ENCODE results near the gene RAET1G.
"Not testable (repeated sequence)": the region's sequence is repeated elsewhere in the genome, so short reads cannot be mapped to it uniquely, and the experiment has no call there.

Gene RAET1G, protein sequence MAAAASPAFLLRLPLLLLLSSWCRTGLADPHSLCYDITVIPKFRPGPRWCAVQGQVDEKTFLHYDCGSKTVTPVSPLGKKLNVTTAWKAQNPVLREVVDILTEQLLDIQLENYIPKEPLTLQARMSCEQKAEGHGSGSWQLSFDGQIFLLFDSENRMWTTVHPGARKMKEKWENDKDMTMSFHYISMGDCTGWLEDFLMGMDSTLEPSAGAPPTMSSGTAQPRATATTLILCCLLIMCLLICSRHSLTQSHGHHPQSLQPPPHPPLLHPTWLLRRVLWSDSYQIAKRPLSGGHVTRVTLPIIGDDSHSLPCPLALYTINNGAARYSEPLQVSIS

DNA sequence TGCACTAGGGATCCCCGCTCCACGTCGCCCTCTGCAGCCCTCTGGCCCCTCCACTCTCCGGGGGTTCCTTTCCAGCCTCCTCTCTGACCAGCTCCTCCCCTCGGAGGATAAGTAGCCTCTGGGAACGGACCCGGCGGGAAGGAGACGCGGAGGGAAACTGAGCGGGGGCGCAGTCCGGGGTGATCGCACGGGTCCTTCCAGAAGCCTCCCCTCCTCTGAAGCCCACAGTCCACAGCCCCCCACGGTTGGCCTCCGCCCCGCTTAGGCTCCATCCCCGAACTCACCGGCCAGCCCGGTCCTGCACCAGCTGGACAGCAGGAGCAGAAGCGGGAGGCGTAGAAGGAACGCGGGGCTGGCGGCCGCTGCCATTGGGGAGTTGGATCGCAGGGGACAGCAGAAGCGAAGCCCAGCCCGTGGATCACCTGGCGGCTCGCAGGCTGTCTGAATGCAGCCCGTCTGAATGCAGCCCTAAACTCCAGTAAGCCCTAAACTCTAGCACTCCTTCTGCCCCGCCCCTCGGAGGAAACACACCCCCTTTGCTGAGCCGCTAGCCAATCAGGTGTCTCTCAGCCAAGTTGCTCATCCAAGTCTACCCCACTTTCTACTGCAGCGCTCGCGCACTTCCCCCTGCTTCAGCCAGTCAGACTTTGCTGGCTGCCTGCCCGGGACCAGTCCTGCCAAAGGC is at the start of gene RAET1G:
RAET1G (minus strand) TSS at position 480 of the 685 bp plus-strand sequence; CDS start at position 369, 111 bp downstream.
- peak; percentile 53 to 68 for DNase-seq (ENCODE audit: low read depth in 2 of 2)

DNA sequence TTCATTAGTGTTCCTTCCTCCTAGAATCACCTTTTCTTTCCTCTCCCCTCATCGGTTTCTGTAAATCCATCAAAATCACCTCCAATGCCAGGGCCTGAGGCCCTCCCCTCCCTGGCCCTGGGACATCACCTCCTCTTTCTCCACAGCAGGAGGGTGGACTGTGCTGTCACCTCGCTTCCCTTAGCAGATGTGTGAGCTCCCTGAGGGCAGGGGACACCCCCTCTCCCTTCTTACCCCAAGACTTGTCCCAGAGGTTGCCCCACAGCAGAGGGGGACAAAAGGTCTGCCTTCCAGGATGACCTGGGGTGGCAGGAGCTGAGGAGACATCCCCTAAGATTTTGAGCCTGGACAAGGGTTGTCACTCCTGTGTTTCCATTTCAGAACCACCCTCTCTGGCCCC is 46.7 kb upstream of the RAET1G start:
- no peak for DNase-seq (ENCODE audit: low read depth in 2 of 2)

DNA sequence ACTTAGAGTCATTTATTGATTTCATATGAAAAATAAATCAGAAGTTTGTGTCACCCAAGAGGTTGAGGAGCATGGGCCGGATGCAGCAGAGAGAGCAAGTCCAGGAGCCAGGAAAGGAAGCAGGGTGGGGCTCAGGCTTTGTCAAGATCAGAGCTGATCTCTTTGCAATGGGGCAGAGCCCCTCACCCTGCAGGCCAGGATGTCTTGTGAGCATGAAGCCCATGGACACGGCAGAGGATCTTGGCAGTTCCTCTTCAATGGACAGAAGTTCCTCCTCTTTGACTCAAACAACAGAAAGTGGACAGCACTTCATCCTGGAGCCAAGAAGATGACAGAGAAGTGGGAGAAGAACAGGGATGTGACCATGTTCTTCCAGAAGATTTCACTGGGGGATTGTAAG is 46.0 kb upstream of the RAET1G start:
- not testable (repeated sequence) for DNase-seq (ENCODE audit: low read depth in 2 of 2)

DNA sequence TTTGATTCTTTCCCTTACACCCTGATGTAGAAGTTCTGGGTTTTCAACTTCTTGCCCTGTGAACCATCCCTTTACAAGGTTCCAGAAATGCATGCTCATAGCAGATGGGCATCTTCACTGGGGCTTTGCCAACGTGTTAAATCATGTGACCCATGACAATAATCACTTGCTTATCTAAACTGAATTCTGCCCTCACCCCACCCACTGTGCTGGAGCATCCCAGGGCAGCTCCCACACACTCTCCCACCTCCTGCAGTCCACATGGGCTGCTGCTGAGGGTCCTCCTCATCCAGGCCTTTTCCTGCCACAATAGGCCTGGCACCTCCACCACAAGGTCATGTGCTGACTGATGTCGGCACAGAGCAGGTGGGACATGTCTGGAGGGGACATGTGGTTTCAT is 45.1 kb upstream of the RAET1G start:
- not testable (repeated sequence) for DNase-seq (ENCODE audit: low read depth in 2 of 2)

DNA sequence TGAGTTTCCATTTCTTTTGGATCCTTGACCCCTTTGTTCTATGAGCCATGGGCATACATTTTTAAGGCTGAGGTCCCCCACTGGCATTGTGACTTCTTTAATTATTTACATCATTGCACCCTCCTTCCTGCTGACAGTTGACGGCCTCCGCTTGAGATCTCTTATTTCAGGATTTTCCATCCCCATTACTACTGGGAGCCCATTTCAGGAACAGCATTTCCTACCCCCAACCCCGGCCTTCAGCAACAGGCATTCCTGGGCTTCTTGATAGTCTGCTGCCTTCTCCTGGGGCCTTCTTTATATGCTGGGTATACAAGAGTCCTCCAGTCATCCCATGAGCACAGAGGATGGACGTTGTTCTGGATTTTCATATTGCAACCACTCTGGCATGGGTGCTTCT is 44.7 kb upstream of the RAET1G start:
- DNase-seq (ENCODE audit: low read depth in 2 of 2) = no peak

DNA sequence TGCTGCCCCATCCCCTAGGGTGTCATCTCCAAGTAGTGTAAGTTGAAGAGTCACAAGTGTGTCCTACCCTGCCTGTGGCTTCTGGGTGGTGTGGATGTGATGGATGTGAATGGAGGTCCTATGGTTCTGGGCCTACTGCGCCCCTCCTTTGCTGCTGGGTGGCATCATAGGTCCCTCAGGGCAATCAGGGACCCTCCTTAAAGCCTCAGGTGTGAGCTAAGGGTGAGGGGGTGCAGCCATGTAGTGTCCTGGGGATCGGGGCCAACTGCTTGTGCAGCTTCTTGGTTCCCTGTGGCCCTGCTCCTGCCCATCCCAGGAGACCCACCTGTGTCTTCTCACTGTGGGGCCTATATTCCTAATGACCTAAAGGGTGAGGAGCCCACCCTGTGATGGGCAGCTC is 43.4 kb upstream of the RAET1G start:
- DNase-seq (ENCODE audit: low read depth in 2 of 2) = not testable (repeated sequence)

DNA sequence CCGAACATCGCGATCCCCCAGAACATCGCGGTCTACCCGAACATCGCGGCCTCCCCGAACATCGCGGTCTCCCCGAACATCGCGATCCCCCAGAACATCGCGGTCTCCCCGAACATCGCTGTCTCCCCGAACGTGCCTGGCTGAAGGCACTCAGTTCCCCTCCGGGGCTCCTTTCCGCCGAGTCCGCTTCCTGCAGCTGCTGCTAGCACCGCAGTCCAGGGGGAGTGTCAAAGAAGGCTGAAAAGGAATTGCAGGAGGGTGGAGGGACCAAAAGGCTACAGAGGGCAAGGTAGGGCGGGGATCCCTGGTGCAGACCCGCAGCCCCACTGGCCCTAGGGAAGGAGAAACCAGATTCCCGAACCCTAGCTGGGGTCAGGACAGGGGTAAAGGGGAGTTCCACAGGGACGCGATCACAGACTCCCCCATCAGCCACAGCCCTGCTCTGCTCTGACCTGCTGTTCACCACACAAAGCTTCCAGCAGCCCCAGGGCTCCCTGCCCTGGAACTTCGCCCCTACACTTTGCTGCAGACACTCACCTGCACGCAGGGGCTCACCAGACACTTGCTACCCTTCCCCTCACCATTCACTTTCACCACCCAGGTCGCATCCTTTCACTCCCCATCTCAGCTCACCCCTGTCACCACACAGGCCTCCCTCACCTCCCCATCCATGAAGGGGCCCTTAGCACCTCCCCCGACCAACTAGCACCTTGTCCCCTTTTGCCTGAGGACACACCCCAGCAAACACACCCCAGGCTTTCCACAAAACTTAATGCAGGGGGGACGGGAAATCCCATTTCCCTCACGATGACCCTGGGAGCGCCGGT is 42.5 kb upstream of the RAET1G start:
- no peak for DNase-seq (ENCODE audit: low read depth in 2 of 2)

DNA sequence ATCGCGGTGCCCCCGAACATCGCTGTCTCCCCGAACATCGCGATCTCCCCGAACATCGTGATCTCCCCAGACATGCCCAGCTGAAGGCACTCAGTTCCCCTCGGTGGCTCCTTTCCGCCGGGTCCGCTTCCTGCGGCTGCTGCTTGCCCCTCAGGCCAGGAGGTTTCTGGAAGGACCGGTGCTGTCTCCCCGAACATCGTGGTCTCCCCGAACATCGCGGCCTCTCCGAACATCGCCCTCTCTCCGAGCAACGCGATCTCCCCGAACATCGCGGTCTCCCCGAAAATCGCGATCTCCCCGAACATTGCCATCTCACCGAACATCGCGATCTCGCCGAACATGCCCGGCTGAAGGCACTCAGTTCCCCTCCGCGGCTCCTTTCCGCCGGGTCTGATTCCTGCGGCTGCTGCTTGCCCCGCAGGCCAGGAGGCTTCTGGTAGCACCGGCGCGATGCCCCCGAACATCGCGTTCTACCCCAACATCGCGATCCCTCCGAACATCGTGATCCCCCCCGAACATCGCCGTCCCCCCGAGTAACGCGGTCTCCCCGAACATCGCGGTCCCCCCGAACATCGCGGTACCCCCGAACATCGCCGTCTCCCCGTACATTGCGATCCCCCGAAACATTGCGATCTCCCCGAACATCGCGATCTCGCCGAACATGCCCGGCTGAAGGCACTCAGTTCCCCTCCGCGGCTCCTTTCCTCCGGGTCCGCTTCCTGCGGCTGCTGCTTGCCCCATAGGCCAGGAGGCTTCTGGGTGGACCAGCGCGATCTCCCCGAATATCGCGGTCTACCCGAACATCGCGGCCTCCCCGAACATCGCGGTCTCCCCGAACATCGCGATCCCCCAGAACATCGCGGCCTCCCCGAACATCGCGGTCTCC is 41.6 kb upstream of the RAET1G start:
- DNase-seq (ENCODE audit: low read depth in 2 of 2) = no peak

DNA sequence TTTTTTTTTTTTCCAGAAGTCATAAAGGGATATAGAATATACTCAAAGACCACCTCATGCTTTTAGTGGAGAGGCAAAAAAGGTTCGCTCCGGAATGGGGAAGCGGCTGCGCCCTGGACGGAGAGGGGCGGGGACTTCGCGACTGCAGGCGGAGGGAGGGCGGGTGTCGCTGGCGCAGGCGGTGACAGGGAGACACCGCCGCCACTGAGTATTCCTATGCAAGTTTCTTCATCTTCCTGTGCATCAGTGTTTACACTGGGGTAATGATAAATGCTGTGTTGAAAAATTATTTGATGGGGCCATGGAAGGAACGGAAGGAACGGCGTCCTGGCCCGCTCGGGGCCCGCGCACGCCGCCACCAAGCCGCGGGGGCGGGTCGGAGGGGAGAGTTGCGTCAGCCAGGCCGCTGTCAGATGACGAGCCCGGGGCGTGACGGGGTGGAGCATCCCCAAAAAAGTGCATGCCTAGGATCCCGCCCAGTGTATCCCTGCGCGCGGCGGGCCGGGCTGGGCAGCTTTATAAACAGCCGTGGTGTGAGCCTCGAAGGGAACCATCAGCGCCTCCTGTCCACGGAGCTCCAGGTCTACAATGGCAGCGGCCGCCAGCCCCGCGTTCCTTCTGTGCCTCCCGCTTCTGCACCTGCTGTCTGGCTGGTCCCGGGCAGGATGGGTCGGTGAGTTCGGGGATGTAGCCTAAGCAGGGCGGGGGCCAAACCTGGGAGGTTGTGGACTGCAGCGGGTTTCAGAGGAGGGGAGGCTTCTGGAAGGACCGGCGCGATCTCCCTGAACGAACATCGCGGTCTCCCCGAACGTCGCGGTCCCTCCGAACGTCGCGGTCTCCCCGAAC is 40.8 kb upstream of the RAET1G start, which contains the start of gene ULBP1:
ULBP1 (plus strand) TSS at position 482 of the 846 bp plus-strand sequence; CDS start at position 589, 107 bp downstream.
- peak in 1 of 2 donors; percentile 66 for DNase-seq (ENCODE audit: low read depth in 2 of 2)

DNA sequence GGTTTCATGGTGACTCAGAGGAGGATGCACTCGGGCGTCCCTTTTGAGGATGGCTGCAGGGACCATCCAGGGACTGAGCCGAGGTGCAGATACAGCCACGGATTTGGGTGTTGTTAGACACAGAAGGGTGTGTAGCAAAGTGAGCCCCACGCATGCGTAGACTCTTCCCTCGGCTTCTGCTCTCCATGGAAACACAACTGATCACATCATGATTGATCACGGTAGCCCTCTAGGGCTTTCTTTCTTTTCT is 40.2 kb upstream of the RAET1G start:
- DNase-seq (ENCODE audit: low read depth in 2 of 2) = no peak

DNA sequence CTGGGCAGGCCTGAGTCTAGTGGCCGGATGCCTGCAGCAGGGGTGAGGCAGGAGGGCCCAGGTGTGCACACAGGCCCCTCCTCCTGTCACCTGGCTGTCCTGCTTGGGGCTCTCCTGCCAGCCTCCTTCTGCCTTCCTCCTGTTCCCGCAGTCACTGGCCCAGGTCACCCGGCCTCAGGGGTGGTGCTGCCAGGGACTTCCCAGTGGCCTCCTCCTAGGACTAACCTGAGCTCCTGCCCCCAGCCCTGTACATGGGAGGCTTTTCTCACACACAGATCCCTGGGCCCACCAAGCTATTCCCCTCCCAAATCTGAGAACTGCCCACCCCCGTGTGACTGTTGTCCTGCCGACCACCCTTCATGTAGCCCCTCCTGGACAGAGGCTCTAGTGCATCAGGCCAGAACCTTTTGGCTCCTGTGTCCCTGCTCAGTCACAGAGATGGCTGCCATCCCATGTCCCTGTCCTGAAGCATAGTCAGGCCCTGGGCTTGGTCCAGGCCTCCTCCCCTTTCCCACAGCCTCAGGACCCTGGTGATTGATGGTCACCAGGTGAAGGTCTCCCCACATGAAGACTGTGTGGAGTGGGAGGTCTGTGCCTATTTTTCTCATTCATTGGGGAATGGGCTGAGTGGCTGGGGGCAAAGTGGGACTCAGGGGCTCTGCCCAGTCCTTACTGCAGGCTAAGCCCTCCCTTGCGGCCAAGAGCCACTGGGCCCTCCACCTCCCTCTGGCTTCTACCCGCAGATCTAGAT is 39.7 kb upstream of the RAET1G start:
- DNase-seq (ENCODE audit: low read depth in 2 of 2) = no peak

DNA sequence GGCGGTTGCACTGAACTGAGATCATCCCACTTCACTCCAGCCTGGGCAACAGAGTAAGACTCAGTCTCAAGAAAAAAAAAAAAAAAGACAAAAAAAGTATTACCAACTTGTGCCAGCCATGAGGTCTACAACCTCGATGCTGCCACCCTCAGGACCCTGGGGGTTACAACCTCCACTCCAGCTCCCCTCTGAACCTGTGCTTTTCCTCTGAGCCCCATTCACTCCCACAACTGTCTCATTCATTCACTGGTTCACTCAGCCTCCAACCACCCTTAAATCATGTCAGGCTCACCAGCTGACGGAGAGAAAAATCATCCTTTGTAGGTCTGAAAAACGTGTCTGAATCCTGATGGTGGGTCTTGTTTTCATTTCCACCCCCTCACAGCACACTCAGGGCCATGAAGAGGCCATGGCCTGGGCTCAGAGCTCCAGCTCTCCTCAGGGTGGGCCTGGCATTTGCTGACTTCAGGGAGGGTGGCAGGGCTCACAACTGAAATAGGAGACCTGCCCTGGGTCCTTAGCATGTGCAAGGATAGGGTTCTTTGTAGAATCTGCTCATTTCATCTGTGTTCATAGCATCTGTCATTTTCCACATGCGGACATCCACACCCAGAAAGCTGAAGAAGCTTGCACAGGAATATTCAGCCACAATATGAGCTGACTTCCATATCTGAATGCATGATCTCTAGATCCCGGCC is 39.0 kb upstream of the RAET1G start:
- no peak for DNase-seq (ENCODE audit: low read depth in 2 of 2)

DNA sequence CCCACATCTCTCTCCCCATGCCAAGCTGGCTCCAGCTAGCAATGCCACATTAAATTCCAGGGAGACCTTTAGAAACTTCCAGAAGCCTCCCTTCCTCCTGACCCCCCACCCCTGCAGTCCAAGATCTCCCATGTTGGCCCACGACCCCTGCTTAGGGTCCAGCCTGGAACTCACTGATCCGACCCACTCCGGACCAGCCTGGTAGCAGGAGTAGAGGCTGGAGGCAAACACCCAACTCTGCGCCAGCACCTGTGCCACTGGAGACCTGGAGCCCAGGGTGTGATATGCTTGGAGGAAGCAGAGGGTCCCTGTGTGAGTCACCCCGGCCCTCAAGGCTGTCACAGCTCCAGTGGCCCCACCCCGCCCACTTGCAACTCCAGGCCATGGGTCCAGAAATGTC is 37.6 kb upstream of the RAET1G start:
- DNase-seq (ENCODE audit: low read depth in 2 of 2) = no peak

DNA sequence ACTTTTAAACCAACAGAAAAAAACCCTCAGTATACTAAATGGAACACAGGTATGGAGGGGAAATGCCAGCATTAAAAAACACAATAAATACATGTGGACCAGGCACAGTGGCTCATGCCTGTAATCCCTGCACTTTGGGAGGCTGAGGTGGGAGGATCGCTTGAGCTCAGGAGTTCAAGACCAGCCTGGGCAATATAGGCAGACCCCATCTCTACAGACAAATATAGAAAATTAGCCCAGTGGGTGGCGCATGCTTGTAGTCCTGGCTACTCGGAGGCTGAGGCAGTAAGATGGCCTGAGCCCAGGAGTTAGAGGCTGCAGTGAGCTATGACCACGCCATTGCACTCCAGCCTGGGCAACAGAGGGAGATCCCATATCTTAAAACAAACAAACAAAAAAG is 36.9 kb upstream of the RAET1G start:
- DNase-seq (ENCODE audit: low read depth in 2 of 2) = not testable (repeated sequence)

DNA sequence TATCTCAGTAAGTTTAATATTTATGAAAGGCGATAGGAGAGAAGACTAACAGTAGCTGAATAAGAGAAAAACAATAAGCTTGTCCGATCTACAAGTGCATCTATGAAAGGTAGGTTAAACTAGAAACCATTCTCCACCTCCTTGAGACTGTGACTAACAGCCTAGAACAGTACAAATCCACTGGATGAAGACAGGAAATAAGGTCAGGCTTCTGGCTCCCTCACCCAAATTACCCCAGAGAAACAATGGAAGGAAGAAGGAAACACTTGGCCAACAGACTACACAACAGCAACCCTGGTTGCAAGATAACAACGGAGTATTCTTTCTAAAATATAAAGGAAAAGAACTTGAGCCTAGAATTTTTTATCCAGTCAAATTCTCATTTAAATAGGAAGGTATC is 35.2 kb upstream of the RAET1G start:
- not testable (repeated sequence) for DNase-seq (ENCODE audit: low read depth in 2 of 2)

DNA sequence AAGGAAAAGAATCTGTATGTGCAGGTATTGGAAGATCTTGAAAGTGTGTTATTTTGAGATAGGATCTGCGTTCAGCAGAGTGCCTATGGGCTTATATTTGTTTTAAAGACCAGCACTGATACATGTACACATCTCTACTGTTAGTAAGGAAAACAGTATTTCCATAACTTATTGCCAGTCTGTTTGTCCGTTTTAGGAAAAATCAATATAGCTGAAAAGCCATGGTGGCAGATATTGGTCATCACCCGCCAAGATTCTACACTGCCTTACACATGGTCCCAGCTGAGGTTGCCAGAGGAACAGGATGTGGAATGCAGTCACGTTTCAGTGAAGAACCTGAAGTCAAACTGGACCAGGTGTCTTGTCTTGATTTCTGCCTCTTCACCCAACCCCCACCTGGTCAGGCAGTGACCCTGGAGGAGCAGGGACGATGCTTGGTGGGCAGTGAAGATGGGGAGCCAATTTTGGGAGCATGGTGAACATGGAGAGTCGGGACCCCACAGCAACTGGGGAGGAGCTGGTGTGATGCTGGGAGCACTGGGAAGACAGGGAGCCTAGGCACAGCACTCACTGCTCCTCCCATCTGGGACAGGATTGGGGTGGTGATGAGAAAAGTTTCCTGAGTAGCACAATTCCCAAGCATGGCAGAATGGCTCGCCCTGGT is 32.9 kb upstream of the RAET1G start:
- not testable (repeated sequence) for DNase-seq (ENCODE audit: low read depth in 2 of 2)

DNA sequence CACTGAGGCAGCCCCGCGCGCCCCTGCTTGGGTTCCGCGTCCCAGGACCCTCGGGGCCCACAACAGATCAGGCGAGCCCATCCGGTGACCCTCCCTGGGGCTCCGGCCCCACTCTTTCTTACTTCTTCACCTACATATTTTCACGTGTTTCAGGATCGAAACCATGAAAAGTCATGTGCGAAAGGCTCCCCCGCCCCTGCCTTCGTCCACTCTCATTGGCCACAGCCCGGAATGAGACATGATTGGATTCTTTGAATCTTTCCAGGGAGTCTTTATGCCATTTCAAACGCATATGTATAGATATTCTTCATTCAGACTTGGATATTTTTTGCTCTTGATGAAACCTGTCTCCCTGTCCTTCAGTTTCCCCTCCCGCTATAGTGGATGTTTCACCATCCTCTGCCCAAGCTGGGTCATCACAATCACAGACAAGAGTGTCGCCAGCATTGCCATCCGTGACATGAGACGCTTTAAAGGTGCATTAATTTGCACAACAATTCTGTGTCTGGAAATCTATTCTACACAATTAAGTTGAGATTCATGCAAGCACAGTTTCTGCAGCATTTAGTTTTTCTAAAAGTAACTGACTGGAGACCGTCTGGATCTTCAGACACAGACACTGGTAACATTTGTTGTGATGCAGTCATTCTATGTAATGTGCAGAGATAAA is 32.2 kb upstream of the RAET1G start:
- not testable (repeated sequence) for DNase-seq (ENCODE audit: low read depth in 2 of 2)

DNA sequence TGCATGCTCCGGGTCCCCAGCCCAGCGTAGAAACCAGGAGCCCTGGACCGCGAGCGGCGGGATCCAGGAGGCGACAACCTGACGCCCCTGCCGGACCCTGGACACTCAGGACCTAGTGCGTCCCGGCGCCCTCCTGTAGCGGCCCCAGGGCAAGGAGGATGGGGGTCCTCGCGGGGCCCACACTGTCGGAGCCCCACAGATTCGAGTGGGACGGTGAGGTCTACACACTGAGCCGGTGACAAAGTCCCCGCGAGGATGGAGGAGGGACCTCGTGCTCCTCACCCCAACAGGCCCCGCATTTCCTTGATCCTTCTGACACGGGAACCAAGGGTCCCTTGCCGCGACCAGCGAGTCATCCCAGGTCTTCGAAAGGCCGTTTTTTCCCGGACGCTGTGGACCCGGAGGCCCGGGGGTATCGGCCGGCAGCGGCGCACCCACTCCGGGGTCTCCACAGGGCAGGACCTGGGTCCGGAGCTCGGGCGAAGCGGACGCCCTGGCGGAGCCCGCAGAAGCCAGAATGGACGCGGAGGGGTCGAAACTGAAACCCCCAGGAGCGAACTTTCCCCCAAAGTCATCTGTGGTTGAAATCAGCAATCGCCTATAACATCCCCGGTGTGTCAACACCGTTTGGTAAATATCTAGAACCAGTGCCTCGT is 31.5 kb upstream of the RAET1G start:
- DNase-seq (ENCODE audit: low read depth in 2 of 2) = not testable (repeated sequence)
